OCI-M2 (cell line): ENCODE results near the gene LUC7L.
"Not testable (repeated sequence)": the region's sequence is repeated elsewhere in the genome, so short reads cannot be mapped to it uniquely, and the experiment has no call there.

ENCODE experiments used
- DNase-seq: peaks from one replicate; lab custom pipeline; 2025; ENCODE audit not compliant: unreplicated experiment; lab: John Stamatoyannopoulos, UW

Gene LUC7L

DNA sequence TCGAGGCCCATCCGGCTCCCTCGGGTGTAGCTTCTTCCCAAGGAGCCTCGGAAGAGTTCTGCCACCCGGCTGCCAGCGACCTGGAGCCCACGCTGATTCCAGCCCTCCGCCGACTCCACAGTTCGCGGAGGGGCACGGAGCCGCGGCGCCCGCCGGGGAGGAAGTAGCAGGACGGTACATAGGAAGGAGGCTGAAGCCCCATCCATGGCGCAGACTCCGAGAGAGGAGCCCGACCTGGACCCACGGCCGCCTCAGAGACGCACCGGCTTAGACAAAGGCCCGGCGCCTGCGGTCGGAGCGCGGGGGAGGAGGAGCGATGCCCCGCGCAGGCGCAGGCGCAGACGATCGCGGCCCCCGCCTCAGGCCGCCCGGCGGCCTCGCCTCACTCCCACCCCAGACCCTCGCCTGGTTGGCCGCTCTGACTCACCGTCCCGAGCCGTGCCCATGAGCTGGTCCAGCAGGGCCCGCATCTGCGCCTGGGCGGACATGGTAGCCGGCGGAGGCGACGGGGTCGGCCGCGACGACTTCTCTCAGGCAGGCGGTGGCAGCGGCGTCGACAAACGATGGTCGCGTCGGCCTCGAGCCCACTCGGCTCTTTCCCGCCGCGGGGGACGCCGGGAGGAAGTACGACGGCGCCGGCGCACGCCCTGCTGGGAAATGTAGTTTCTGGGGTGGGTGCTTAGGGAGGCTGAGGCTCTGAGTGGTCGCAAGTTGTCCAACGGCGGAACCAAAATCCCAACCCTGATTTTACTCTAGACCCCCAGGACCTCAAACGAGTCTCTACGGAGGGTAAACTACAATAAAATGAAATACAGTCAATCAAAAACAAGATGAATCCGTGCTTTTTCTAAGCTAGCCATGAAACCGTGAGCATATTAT lies at the start of gene LUC7L:
TSS of gene LUC7L (minus strand) at position 598 of the 879 bp plus-strand sequence. CDS start at position 488, 110 bp downstream.
- DNase-seq: no peak

- DNase-seq: no peak
Observed at GRCh38 chr16:278863-279366, 49.7 kb upstream of the LUC7L start.

DNA sequence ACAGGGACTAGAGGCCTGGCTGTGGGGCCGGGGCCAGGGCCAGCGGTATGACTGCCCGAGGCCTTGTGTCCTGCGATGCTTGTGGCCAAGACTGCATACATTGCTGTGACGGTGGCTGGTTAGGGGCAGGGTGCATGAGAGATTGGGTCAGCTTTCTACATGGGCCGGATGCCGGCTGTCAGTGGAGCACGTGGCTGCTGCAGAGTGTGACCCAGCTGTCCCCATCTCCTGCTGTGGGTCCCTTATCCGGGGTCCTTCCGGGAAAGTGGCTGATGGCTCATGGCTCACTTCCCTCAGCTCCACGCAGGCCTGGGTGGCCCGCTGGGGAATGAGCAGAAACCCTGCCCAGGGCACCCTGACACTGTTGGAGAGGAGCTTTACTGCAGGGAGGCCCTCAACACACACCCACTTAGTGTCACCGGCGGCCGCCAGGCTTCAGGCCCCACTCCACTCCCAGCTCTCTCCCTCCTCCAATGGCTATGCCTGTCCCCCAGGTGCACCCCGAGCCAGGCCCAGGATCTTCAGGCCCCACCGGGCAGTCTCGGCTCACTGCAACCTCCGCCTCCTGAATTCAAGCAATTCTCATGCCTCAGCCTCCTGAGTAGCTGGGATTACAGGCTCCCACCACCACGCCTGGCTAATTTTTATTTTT lies 47.3 kb upstream of the LUC7L start:
- no peak for DNase-seq

DNA sequence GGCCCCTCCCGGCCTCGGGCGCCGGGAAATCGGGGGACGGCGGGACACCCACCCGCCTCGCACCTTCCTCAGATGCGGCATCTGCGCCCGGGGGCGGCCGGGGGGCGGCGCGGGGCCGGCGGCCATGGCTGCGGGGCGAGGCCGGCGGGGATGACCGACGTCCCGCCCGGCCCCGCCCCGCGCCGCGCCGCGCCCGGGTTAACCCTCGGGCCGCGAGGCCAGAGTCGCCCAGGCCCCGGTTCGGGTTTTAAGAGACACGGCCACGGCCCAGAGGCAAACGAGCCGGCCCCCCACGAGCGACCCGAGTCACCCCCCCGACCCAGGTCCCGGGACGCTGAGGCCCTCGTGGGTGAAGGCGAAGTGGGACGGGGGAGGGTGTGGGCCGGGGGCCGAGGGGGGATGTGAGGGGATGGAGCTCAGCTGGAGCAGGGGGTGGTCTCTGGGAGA lies 46.6 kb upstream of the LUC7L start, which contains the start of gene RGS11:
TSS of gene RGS11 (minus strand) at position 159 of the 447 bp plus-strand sequence. CDS start at position 126, 33 bp downstream.
- no peak for DNase-seq

DNA sequence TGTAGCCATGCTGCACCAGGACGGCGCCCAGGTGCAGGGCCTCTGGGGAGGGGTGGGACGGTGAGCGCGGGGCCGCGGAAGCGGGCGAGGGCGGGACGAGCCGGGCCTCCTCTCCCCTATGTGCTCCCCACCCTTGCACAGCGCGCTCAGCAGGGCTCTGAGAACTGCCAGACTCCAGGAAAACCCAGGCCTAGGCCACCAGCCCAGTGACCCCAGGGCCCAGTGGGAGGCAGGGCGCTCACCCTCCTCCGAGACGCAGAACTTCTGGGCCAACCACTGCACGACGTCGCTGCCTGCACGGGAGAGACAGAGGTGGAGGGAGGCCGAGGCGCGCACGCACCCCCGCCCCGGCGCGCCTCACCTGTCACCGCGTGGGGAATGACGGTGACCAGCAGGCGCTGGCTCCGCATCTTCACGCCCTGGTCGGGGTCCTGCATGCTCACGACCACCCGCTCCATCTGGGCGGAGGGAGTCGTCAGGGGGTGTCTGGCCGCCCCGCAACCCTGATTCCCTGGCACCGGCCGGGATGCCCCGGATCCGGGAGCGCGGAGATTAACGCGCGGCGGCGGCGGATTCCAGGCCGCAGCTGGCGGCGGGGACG lies 45.9 kb upstream of the LUC7L start:
- no peak for DNase-seq

DNA sequence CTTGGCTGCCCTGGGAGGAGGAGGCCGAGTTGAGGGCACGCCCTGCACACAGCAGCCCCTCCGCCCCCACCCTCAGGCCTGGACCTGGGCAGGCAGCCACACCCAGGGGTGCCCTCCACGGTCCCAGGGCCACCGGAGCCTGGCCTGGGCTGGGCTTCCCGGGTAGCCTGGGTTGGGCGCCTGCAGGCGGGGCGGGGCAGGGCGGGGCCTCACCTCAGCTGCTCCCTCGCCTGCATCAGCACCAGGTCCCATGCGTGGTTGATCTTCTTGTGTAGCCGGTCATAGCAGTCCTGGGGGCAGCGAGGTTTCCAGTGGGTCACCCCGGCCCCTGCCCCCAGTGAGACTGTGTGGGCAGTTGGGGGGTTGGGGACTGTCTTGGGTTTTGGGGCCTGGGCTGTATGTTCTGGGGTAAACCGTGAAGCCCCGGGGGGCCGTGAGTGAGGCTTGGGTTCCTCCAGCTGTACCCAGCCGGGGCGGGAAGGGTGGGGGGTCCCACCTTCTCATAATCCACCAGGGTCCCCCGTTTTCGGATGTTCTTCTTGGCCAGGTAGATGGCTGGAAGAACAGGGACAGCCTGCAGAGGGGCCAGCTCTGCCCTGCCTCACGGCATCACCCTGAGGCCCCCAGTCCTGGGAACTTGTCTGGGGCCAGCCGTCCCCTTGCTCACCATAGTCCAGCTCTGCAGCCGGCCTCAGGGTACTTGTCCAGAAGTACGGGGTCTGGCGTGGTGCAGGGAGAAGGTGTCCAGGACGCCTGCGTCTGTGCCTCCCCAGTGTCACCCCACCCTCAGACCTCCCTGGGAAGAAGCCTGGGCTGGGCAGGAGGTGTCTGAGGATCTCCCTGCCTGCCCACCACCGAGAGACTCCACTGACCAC lies 44.5 kb upstream of the LUC7L start:
- DNase-seq: no peak

DNA sequence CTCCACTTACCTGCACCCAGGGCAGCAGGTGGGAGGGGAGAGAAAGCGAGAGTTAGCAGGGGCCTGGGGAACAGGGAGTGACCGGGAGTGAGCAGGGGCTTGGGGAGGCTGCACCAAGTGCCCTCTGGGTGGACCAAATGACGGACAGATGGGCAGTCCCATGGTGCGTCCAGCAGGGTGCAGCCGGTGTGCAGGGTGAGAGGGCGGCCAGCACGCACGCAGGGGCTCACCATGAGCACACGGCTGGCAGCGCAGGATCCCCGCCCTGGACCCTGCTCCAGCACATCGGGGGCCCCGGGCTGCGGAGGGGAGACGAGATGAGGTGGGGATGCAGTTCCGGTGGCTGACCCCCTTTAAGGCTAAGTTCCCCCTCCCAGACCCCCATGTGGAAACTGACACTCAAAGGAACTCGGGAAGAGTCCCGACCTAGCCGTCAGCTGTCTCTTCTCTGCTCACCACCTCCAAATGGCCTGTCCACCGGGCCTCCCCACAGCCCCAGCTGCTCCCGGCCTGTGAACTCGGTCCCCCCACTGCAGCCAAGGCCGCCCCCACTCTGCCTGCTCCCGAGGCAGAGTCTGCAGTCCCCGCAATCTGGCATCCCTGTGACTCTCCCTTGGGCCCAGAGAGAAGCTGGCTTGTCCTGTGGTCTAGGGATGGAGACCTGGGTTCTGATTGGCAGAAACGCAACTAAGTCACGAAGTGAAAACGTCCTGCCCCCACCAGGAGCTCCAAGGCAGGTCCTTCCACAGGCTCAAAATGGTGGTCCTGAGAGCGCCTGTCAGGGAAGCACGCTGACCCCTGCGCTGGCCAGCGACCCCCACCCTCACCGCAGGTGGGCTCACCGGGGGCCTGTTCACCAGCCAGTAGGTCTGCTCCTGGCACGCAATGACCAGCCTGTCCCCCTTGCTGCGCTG lies 43.6 kb upstream of the LUC7L start:
- no peak for DNase-seq

DNA sequence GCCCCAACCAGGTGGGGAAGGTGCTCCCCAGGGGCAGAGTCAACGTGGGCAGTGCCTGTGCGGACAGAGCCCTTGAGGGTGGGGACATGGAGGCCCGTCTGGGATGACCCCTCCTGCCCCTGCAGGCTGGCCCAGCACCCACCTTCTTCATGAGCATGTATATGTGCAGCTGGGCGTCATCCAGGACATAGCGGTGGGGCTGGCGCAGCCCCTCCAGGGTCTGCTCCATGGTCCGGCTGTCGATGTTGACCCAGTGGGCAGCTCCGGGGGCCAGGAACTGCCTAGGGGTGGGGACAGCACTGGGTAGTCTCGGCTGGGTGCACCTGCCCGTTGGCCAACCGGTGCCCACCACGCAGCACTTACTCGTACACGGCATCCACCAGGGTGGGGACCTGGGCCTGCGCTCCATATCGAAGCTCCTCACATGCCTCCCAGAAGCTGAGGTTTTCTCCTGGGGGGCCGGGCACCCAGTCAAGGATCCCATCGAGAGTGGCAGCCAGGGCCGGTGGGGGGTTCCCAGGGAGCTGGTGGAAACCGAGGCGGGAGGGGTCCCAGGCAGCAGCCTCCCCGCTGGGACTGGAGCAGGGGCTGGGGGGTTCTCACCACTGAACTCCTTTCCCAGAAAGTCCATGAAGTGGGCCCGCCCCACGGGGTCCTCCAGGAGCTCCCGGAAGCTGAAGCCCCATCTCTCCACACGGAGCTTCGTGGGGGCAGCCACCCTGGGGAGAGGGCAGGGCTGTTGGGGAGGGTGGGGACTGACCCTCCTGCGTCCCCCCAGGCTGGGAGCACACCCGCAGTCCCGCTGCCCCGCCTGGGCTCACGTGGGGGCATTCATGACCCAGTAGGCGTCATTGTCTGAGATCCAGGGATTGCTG lies 41.4 kb upstream of the LUC7L start:
- no peak for DNase-seq

GRCh38 chr16:269061-269796 lies 40.0 kb upstream of the LUC7L start:
- no peak for DNase-seq

- DNase-seq: no peak
Observed at GRCh38 chr16:268141-269053, 39.1 kb upstream of the LUC7L start.

DNA sequence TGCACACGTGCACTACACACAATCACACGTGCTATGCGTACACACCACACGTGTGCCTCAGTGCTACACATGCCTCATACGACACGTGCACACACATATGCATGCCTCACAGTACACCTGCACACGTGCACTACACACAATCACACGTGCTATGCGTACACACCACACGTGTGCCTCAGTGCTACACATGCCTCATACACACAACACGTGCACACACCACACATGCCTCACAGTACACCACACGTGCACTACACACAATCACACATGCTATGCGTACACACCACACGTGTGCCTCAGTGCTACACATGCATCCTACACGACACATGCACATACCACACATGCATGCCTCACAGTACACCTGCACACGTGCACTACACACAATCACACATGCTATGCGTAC lies 38.3 kb upstream of the LUC7L start:
- DNase-seq: not testable (repeated sequence)

DNA sequence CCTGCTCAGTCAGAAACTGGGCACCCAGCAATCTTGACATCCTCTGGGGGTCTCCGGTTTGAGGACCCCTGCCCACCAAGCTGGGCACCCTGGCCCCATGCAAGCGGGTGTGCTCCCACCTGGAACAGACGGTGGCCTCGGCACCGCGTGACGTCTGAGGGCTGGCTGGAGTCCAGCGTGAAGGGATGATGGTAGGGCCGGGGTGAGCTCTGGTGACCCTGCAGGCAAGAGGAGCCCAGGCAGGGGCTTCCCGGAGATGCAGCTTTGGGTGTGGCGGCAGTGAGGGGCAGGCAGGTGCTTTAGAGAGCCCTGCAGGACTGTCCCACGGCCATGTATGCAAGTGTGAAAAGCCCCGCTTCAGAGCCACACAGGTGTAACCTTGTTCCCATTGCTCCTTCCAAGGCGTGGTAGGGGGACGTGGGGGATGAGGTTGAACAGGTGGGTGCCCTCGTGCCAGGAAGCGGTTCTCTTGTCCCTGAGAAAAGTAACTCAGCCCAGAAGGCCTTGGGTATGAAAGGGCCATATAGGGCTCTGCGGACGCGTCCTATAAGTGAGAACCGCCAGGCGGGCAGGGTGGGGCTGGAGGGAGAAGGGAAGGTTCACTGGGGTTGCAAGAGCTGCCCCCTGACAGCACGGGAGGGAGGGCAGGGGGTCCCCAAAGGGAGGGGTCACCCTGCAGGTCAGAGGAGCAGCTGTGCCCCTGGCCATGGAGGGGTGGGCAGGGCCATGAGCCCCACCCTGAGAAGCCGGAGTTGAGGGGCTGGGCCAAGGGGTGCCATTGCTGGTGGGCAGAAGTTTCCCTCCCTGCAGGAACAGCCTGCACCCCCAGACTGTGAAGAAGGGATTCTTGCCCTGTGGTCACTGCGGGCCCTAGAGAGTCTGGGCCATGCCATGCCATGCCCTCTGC lies 37.3 kb upstream of the LUC7L start:
- no peak for DNase-seq

GRCh38 chr16:265711-266110 lies 36.5 kb upstream of the LUC7L start:
- DNase-seq: no peak

- DNase-seq: no peak
Observed at GRCh38 chr16:265002-265529, 35.8 kb upstream of the LUC7L start.

- no peak for DNase-seq
Observed at GRCh38 chr16:264440-264951, 35.2 kb upstream of the LUC7L start.
